Astrocyte (in vitro differentiated cells and primary cell): ENCODE data around the gene ZNF784. TPM values are rescaled to one million over a fixed set of nuclear protein-coding genes. Genes with fewer than 3 reads are reported as not detected.

Experiments used
- DNase-seq: peaks from one replicate; pipeline ENCODE4 v3.0.0-alpha.2; 2010; ENCODE audit warnings: low read depth
- FAIRE-seq: peaks from 2 replicates; lab custom pipeline; 2011; peaks lifted over from hg19 to GRCh38; lab: Jason Lieb, UNC
- H2AFZ ChIP-seq: 2 replicates; pipeline ENCODE4 v1.6.0; 2012; ENCODE audit warnings: low read depth, low read length, inconsistent platforms
- H3K27ac ChIP-seq: 2 replicates; pipeline ENCODE4 v1.5.1; 2011; ENCODE audit warnings: low read depth, low read length, inconsistent platforms
- H3K27me3 ChIP-seq: 2 replicates; pipeline ENCODE4 v1.6.0; 2011; ENCODE audit warnings: low read length, inconsistent platforms; ENCODE audit not compliant: insufficient read depth
- H3K36me3 ChIP-seq: 2 replicates; pipeline ENCODE4 v1.5.1; 2011; ENCODE audit warnings: low read length, inconsistent platforms; ENCODE audit not compliant: insufficient read depth
- H3K4me1 ChIP-seq: 2 replicates; pipeline ENCODE4 v1.5.1; 2011; ENCODE audit warnings: low read length, inconsistent platforms; ENCODE audit not compliant: insufficient read depth
- H3K4me2 ChIP-seq: 2 replicates; pipeline ENCODE4 v1.6.0; 2012; ENCODE audit warnings: low read length, inconsistent platforms
- H3K4me3 ChIP-seq: 2 replicates; pipeline ENCODE4 v1.5.1; 2011; ENCODE audit warnings: low read depth, mild to moderate bottlenecking, low read length, inconsistent platforms; ENCODE audit not compliant: insufficient read depth
- H3K79me2 ChIP-seq: 2 replicates; pipeline ENCODE4 v1.6.0; 2012; ENCODE audit warnings: mild to moderate bottlenecking, low read length, inconsistent platforms; ENCODE audit not compliant: insufficient read depth
- H3K9ac ChIP-seq: 2 replicates; pipeline ENCODE4 v1.6.0; 2012; ENCODE audit warnings: mild to moderate bottlenecking, low read length, inconsistent platforms
- H3K9me3 ChIP-seq: 2 replicates; pipeline ENCODE4 v1.5.1; 2012; ENCODE audit warnings: low read depth, mild to moderate bottlenecking, low read length, inconsistent platforms; ENCODE audit not compliant: insufficient read depth
- H4K20me1 ChIP-seq: 2 replicates; pipeline ENCODE4 v1.6.0; 2012; ENCODE audit warnings: low read length, inconsistent platforms; ENCODE audit not compliant: insufficient read depth
- H3K27ac Mint-ChIP-seq: one replicate; pipeline ENCODE4 v1.8.0; 2021; ENCODE audit warnings: mild to moderate bottlenecking, mixed read lengths; ENCODE audit not compliant: unreplicated experiment
- H3K27me3 Mint-ChIP-seq: one replicate; pipeline ENCODE4 v1.8.0; 2021; ENCODE audit warnings: low read depth, mixed read lengths; ENCODE audit not compliant: unreplicated experiment
- H3K36me3 Mint-ChIP-seq: one replicate; pipeline ENCODE4 v1.8.0; 2021; ENCODE audit warnings: low read depth, mixed read lengths; ENCODE audit not compliant: unreplicated experiment
- H3K4me1 Mint-ChIP-seq: one replicate; pipeline ENCODE4 v1.8.0; 2021; ENCODE audit warnings: low read depth, mixed read lengths; ENCODE audit not compliant: unreplicated experiment
- H3K4me3 Mint-ChIP-seq: one replicate; pipeline ENCODE4 v1.8.0; 2021; ENCODE audit warnings: mild to moderate bottlenecking, moderate library complexity, mixed read lengths; ENCODE audit not compliant: unreplicated experiment
- H3K9me3 Mint-ChIP-seq: one replicate; pipeline ENCODE4 v1.8.0; 2021; ENCODE audit warnings: mild to moderate bottlenecking, mixed read lengths; ENCODE audit not compliant: unreplicated experiment
- EZH2 ChIP-seq: IDR thresholded peaks from 2 replicates; pipeline ENCODE4 v1.6.1; 2012; ENCODE audit warnings: mild to moderate bottlenecking, low read length, inconsistent platforms; ENCODE audit not compliant: insufficient read depth
- total RNA-seq: library from RNA; stranded (reverse); gene quantifications from 2 replicates; pipeline ENCODE4 v1.2.1, GENCODE V29; 2021
- TF ChIP-seq, protein P1 (sequence below): IDR thresholded peaks from 2 replicates; pipeline ENCODE4 v1.5.1; 2011; ENCODE audit warnings: low read depth, mild to moderate bottlenecking, inconsistent platforms, low read length, moderate library complexity; ENCODE audit not compliant: insufficient read depth

Gene ZNF784
- total RNA-seq, 1 donor from 2014 or later: 5.3 TPM

- Histone ChIP-seq H2AFZ (peak within 1 kb of the TSS; percentile 70), H3K27me3 (no peaks in the 10 kb centered on the region), H3K27ac (peak within 1 kb of the TSS; percentile 71), H3K4me1 (peaks cover 40% of the 10 kb centered on the region), H4K20me1 (peaks cover 27% of the 10 kb centered on the region), H3K9ac (peak within 1 kb of the TSS; percentile 92), H3K9me3 (no peaks in the 10 kb centered on the region), H3K79me2 (peaks cover 70% of the 10 kb centered on the region), H3K4me3 (peak within 1 kb of the TSS; percentile 76), H3K36me3 (peaks cover 9% of the 10 kb centered on the region), H3K4me2 (peak within 1 kb of the TSS; percentile 100)
- DNase-seq (peak; percentile 86), FAIRE-seq (no peak)
- Mint-ChIP-seq H3K4me3 (peak within 1 kb of the TSS; percentile 89), H3K27ac (peak within 1 kb of the TSS; percentile 84), H3K36me3 (peaks cover 7% of the 10 kb centered on the region), H3K27me3 (no peaks in the 10 kb centered on the region), H3K4me1 (peaks cover 29% of the 10 kb centered on the region), H3K9me3 (no peaks in the 10 kb centered on the region)
- no peak for TF ChIP-seq EZH2
- TF ChIP-seq, protein P1, sequence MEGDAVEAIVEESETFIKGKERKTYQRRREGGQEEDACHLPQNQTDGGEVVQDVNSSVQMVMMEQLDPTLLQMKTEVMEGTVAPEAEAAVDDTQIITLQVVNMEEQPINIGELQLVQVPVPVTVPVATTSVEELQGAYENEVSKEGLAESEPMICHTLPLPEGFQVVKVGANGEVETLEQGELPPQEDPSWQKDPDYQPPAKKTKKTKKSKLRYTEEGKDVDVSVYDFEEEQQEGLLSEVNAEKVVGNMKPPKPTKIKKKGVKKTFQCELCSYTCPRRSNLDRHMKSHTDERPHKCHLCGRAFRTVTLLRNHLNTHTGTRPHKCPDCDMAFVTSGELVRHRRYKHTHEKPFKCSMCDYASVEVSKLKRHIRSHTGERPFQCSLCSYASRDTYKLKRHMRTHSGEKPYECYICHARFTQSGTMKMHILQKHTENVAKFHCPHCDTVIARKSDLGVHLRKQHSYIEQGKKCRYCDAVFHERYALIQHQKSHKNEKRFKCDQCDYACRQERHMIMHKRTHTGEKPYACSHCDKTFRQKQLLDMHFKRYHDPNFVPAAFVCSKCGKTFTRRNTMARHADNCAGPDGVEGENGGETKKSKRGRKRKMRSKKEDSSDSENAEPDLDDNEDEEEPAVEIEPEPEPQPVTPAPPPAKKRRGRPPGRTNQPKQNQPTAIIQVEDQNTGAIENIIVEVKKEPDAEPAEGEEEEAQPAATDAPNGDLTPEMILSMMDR: no peak
Measured at GRCh38 chr19:55640577-55641425, 16.4 kb upstream of the ZNF784 start, which contains the start of gene ZNF580. Gene ZNF580, plus strand, starts transcription at chr19:55641002. Its CDS starts 1,507 bp downstream, at chr19:55642509.

DNA sequence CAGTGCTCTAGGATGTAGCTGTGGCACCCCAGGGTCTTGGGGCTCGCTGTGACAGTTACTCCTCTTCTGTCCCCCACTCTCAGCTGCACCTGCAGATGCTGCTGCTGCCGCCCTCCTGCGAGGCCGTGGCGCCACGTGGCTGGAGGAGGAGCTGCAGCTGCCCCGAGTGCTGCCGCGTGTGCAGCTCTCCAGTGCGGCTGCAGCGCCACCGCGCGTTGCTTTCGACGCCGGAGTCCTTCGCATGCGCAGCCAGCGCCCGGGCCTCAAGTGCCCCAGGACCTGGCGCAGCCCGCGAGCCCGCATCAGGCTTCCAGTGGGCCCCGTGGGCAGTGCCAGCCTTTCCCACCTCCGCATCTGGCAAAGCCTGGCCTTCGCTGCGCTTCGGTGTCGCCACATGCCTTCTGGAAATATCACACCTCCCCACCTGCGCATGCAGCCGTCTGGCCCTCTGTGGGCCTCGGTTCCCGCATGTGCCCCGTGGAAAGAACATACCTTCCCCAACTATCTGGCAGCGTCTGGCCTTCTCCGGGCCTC, 15.7 kb upstream of the ZNF784 start:
- H3K36me3 ChIP-seq: peaks cover 4% of the 10 kb centered on the region
- no peaks in the 10 kb centered on the region for H3K9me3 ChIP-seq
- DNase-seq (peak; percentile 61), FAIRE-seq (no peak)
- H3K27ac ChIP-seq: peak overlapping the region; percentile 71
- peak overlapping the region; percentile 84 for H3K27ac Mint-ChIP-seq
- peaks cover 7% of the 10 kb centered on the region for H3K36me3 Mint-ChIP-seq
- peaks cover 70% of the 10 kb centered on the region for H3K79me2 ChIP-seq
- peak overlapping the region; percentile 92 for H3K9ac ChIP-seq
- H3K4me1 ChIP-seq: peaks cover 45% of the 10 kb centered on the region
- TF ChIP-seq EZH2: no peak
- TF ChIP-seq, protein P1: peak; percentile 28
- H3K4me2 ChIP-seq: peak overlapping the region; percentile 100
- H3K27me3 Mint-ChIP-seq: no peaks in the 10 kb centered on the region
- H3K4me3 ChIP-seq: peak overlapping the region; percentile 76
- H2AFZ ChIP-seq: peak overlapping the region; percentile 70
- H3K27me3 ChIP-seq: no peaks in the 10 kb centered on the region
- no peaks in the 10 kb centered on the region for H3K9me3 Mint-ChIP-seq
- H3K4me1 Mint-ChIP-seq: peaks cover 28% of the 10 kb centered on the region
- peaks cover 22% of the 10 kb centered on the region for H4K20me1 ChIP-seq
- H3K4me3 Mint-ChIP-seq: peak overlapping the region; percentile 84
